Progenitor cell of endocrine pancreas (in vitro differentiated cells): ENCODE results near the gene WIZ. TPM values are rescaled to one million over a fixed set of nuclear protein-coding genes. Genes with fewer than 3 reads are reported as not detected.
"Not testable (repeated sequence)": the region's sequence is repeated elsewhere in the genome, so short reads cannot be mapped to it uniquely, and the experiment has no call there.

Experiments used
- DNase-seq: peaks from one replicate; pipeline ENCODE4 v3.0.0; 2021; ENCODE audit warnings: low spot score; ENCODE audit not compliant: unreplicated experiment
- H3K27ac Mint-ChIP-seq: 2 replicates; pipeline ENCODE4 v1.8.0; 2021; ENCODE audit warnings: mild to moderate bottlenecking, moderate library complexity, mixed read lengths
- H3K27me3 Mint-ChIP-seq: 2 replicates; pipeline ENCODE4 v1.8.0; 2021; ENCODE audit warnings: mixed read lengths
- H3K36me3 Mint-ChIP-seq: 2 replicates; pipeline ENCODE4 v1.8.0; 2022; ENCODE audit warnings: mixed read lengths; ENCODE audit not compliant: insufficient read depth
- H3K4me1 Mint-ChIP-seq: 2 replicates; pipeline ENCODE4 v1.8.0; 2021; ENCODE audit warnings: low read depth, mixed read lengths
- H3K4me3 Mint-ChIP-seq: 2 replicates; pipeline ENCODE4 v1.8.0; 2021; ENCODE audit warnings: low read depth, mild to moderate bottlenecking, moderate library complexity, mixed read lengths
- H3K9me3 Mint-ChIP-seq: 2 replicates; pipeline ENCODE4 v1.8.0; 2021; ENCODE audit warnings: low read depth, mixed read lengths
- CTCF ChIP-seq: fragments of 200-600 bp; sonication (generic); IDR thresholded peaks from one replicate; pipeline ENCODE4 v1.5.0; 2021; ENCODE audit warnings: antibody characterized with exemption, mild to moderate bottlenecking; ENCODE audit not compliant: unreplicated experiment
- total RNA-seq: library from RNA; stranded (reverse); gene quantifications from 2 replicates; pipeline ENCODE4 v1.2.1, GENCODE V29; 2021

WIZ gene
- total RNA-seq, 1 donor from 2014 or later: 61.6 TPM

DNA sequence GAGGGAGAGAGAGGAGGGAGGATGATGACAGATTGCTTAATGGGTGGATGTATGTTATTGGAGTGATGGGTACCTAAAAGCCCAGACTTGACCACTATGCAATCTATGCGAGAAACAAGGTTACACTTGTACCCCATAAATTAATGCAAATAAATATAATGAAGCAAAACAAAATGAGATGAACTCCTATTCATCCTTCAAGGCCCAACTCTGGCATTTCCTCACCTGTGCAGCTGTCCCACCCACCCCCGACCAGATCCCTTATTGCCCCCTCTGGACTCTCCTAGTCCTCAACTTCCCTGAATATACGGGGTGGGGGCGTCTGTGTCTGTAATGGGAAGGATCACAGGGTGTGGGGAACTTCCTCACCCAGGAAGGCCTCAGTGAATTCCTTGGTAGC, 25.4 kb upstream of the WIZ start:
- DNase-seq: no peak
- no peak overlapping the region for H3K27ac Mint-ChIP-seq
- TF ChIP-seq CTCF: no peak
- no peaks in the 10 kb centered on the region for H3K4me1 Mint-ChIP-seq
- peaks cover 20% of the 10 kb centered on the region for H3K9me3 Mint-ChIP-seq
- no peak overlapping the region for H3K4me3 Mint-ChIP-seq
- peaks cover 2% of the 10 kb centered on the region for H3K36me3 Mint-ChIP-seq
- H3K27me3 Mint-ChIP-seq: peaks cover 1% of the 10 kb centered on the region

- not testable (repeated sequence) for H3K27ac Mint-ChIP-seq, H3K36me3 Mint-ChIP-seq, H3K4me3 Mint-ChIP-seq, H3K4me1 Mint-ChIP-seq, DNase-seq
- peaks cover 16% of the 10 kb centered on the region for H3K9me3 Mint-ChIP-seq
- peaks cover 13% of the 10 kb centered on the region for H3K27me3 Mint-ChIP-seq
Observed at GRCh38 chr19:15473821-15474220, 24.1 kb upstream of the WIZ start.

DNA sequence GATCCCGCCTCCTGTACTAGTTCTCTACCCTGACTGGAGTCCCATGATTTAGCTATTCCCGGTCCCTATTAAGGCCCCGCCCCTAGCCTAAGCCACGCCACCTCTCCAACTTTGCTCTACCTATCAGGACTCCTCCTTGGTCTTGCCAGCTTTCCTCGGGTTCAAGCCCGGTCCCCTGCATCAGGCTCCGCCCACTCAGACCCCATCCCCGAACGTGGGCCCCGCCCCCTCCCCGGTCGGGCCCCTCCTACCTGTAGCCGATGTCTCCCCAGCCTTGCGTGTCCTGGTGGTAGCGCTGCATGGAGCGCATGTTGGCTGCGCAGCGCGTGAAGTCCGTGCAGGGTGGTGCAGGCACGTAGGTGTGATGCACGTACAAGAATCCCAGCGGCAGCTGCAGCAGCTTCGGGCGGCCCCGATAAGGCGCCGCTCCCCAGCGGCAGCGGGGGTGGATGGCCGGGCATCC, 21.9 kb upstream of the WIZ start:
- peaks cover 33% of the 10 kb centered on the region for H3K27me3 Mint-ChIP-seq
- peaks cover 11% of the 10 kb centered on the region for H3K9me3 Mint-ChIP-seq
- H3K36me3 Mint-ChIP-seq: peaks cover under 1% of the 10 kb centered on the region
- no peak for TF ChIP-seq CTCF
- no peak for DNase-seq
- no peak overlapping the region for H3K4me3 Mint-ChIP-seq
- H3K4me1 Mint-ChIP-seq: no peaks in the 10 kb centered on the region
- H3K27ac Mint-ChIP-seq: no peak overlapping the region

- Mint-ChIP-seq H3K27ac (no peak overlapping the region), H3K4me1 (no peaks in the 10 kb centered on the region), H3K36me3 (no peaks in the 10 kb centered on the region), H3K4me3 (no peak overlapping the region), H3K27me3 (peaks cover 39% of the 10 kb centered on the region), H3K9me3 (peaks cover 6% of the 10 kb centered on the region)
- no peak for DNase-seq
- TF ChIP-seq CTCF: no peak
Observed at GRCh38 chr19:15469513-15470297, 19.9 kb upstream of the WIZ start.

DNA sequence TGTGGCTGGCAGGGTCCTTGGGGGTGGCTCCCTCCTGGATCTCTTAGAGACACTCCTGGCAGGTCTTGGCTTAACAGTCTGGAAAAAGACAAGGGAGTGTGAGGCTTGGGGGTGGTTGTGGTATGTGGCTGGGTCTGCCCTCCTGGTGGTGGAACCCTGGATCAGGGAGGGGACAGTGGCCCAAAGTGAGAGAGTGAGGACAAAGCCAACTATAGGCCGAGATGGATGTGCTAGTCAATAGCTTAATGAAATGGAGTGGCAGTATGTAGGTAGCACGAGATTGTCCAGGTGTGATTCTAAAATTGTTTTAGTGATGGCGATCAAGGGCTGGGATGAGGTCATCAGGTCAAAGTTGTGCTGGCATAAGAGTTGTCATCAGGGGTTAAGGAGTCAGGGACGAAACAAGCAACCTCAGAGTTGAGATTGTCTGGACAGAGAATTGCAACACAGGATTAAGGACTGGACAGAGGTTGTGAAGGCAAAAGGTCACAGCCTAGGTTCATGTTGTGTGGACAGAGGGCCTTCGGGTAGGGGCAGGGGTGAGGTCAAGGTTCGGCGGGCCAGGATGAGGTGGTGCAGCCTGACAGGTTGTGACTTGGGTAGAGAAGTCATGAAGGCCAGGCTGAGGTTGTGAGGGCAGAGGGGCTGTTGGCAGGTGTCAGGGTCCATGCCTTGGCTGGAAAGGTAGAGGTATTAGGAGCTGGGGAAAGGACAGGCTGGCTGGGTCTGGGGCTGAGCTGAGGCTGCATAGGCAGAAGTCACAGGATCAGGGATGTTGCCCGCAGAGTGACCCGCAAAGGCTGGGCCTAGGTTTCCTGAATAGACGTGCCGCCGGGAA, 19.1 kb upstream of the WIZ start:
- Mint-ChIP-seq H3K9me3 (peaks cover 6% of the 10 kb centered on the region), H3K27me3 (peaks cover 43% of the 10 kb centered on the region), H3K4me1 (no peaks in the 10 kb centered on the region), H3K4me3 (no peak overlapping the region), H3K27ac (no peak overlapping the region), H3K36me3 (no peaks in the 10 kb centered on the region)
- no peak for TF ChIP-seq CTCF
- DNase-seq: no peak
